Keratinocyte (primary cell): ENCODE data around the gene MIDN.

Experiments
- EZH2 ChIP-seq: IDR thresholded peaks from one replicate; pipeline ENCODE4 v1.6.1; 2012; ENCODE audit warnings: inconsistent platforms, mild to moderate bottlenecking, low read length, moderate library complexity
- TF ChIP-seq, protein P1 (sequence below), 3 experiments: IDR thresholded peaks in 1 of 3; conservative IDR thresholded peaks in 1 of 3; optimal IDR thresholded peaks in 1 of 3; 2 replicates in 2 of 3; 3 replicates in 1 of 3; pipeline versions ENCODE3 to v1.5.1; 2011; ENCODE audit warnings: low read length in 3 of 3, mild to moderate bottlenecking in 3 of 3, moderate library complexity in 2 of 3, control low read depth in 1 of 3, inconsistent platforms in 1 of 3; ENCODE audit not compliant: insufficient read depth in 2 of 3; ENCODE audit errors: extremely low read depth in 1 of 3

DNA sequence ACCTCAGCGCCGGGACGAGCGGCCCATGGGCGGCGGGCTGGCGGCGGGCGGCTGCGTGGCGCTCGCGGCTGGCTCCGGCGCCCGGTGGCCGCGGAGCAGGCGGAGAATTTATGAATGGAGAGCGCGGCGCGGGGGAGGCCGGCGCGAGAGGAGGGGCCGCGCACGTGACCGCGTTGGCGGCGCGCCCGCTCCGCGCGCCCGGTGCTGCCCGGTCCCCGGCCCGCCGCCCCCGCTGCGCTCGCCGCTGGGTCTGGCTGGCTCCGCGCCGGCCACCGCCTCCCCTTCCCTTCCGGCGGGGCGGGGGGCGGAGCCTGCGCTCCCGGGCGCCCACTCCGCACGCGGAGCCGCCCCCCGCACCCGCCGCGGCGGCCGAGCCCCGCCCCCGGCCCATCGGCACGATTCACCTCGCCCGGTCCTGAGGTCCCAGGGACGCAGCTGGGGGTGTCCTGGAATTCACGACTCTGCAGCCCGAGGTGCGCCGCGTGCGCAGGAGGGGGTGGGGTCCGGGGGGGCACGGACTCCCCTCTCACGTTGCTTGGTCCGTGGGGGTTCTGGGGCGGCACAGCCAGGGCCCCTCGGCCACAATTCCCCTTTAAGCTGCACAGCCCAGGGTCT is 10.5 kb upstream of the MIDN start, which contains the start of gene CBARP:
- TF ChIP-seq, protein P1, sequence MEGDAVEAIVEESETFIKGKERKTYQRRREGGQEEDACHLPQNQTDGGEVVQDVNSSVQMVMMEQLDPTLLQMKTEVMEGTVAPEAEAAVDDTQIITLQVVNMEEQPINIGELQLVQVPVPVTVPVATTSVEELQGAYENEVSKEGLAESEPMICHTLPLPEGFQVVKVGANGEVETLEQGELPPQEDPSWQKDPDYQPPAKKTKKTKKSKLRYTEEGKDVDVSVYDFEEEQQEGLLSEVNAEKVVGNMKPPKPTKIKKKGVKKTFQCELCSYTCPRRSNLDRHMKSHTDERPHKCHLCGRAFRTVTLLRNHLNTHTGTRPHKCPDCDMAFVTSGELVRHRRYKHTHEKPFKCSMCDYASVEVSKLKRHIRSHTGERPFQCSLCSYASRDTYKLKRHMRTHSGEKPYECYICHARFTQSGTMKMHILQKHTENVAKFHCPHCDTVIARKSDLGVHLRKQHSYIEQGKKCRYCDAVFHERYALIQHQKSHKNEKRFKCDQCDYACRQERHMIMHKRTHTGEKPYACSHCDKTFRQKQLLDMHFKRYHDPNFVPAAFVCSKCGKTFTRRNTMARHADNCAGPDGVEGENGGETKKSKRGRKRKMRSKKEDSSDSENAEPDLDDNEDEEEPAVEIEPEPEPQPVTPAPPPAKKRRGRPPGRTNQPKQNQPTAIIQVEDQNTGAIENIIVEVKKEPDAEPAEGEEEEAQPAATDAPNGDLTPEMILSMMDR (optimal IDR thresholded peaks at IDR 0.05 in 1 of 3, IDR thresholded peaks at IDR 0.05 in 1 of 3, conservative IDR thresholded peaks at IDR 0.05 in 1 of 3; ENCODE audit: extremely low read depth in 1 of 3, insufficient read depth in 2 of 3, low read length in 3 of 3) = no peak
- no peak for TF ChIP-seq EZH2
